HG02610 (cell line): ENCODE results near the gene SH2D7.

Experiments
- ATAC-seq: cut with Tn5 transposase; IDR thresholded peaks from one replicate; pipeline ENCODE4 v1.9.1; 2021; ENCODE audit warnings: mild to moderate bottlenecking, moderate library complexity; ENCODE audit not compliant: unreplicated experiment

The SH2D7 gene

DNA sequence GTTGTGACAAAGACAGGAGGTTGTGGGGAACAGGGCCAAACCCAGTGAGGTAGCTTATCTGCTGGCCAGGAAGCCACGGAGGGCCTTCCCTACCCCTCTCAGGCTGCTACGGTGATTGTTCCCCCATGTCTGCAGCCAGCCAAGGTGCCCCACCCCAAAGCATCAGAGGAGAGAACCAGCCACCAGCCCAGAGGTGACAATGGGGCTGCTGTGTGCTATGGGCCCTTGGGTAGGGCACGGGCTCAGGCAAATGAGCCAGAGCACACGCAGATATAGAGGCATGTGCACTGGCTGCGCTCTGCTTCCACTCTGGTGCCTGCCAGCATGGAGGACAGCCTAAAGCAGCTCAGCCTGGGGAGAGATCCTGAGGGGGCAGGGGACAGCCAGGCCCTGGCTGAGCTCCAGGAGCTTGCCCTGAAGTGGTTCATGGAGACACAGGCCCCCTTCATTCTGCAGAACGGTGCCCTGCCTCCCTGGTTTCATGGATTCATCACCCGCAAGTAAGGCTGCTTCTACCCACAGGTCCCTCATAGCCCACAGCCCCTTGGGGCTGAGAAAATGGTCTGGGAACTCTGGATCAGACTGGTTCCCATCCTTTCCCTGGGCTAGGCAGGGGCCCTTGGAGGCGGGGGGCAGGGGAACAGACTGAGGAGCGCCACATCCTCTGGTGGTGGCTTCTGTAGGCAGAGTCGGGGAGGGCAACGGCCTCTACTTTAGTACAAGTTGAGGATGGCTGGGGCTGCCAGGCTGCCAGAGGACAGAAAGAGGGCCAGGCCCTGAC is at the start of gene SH2D7:
SH2D7 (plus strand) TSS at position 301 of the 781 bp plus-strand sequence; CDS start at position 325, 24 bp downstream.
- no peak for ATAC-seq

DNA sequence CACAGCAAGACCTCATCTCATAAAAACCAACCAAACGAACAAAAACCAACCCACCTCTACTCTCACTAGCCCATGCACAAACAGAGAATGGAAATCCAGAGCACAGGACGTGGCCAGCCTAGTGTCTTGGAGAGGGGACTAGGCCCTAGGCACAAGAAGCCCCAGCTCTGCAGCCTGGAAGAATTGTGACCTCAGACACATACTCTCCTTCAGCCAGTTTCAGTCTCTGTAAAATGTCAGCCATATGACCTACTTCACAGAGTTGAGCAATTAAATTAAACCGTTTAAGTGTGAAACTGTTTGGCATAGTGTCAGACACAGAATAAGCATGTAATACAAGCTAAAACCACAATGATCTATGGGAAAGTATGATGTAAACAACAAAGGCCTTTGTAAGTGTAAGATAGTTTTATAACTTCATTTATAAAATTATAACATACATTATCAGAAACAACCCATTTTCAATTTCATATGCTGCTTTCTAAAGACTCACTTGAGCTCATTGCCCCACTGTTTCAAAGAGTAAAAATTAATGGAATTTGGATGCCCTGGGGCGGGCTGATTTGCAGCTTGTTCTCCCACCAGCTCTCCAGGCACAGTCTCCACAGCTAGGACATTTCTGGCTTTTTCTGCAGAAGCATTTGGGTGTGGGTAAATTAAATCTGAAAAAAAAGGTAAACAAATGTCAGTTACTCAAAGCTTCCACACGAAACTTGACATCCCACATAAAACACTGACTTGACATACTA is 47.8 kb upstream of the SH2D7 start:
- no peak for ATAC-seq

DNA sequence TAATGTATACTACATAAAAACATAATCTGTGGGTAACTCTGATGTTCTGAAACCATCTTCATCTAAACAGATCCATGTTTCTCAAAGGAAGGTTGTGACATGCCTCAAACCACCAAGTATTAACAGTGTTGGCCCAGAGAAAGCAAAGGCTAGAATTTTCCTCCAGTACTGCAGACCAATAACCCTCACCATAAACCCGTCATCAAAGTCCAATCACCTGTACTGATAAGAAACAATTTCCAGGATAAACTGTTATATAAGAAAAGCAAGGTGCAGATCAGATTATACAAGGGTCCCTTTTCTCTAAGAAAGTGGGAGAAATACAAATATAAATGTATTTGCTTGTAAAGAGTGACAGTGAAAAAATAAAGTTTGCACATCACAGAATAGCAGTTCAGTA is 47.2 kb upstream of the SH2D7 start:
- ATAC-seq, result no peak

DNA sequence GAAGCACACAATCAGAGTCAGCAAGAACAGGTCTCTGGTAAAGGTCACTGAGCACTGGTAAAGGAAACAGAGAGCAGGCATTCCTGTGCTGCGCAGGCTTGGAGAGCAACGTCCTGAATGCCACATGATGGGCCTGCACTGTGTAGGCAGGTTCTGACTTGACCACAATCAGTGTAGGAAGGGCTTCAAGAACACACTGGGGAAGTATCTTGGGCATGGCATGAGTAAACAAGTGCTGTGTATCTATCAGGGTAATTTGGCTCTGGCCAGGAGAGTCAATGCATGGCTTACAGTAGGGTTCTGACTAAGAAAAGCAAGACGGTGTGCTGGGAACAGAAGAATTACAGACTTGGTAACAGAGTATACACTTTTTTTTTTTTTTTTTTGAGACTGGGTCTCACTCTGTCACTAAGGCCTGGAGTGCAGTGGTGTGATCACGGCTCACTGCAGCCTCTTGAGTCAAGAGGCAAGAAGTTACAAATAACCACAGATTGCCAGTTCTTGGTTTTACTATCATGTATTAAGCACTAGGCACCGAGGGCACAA is 45.5 kb upstream of the SH2D7 start:
- ATAC-seq, result peak; percentile 37

DNA sequence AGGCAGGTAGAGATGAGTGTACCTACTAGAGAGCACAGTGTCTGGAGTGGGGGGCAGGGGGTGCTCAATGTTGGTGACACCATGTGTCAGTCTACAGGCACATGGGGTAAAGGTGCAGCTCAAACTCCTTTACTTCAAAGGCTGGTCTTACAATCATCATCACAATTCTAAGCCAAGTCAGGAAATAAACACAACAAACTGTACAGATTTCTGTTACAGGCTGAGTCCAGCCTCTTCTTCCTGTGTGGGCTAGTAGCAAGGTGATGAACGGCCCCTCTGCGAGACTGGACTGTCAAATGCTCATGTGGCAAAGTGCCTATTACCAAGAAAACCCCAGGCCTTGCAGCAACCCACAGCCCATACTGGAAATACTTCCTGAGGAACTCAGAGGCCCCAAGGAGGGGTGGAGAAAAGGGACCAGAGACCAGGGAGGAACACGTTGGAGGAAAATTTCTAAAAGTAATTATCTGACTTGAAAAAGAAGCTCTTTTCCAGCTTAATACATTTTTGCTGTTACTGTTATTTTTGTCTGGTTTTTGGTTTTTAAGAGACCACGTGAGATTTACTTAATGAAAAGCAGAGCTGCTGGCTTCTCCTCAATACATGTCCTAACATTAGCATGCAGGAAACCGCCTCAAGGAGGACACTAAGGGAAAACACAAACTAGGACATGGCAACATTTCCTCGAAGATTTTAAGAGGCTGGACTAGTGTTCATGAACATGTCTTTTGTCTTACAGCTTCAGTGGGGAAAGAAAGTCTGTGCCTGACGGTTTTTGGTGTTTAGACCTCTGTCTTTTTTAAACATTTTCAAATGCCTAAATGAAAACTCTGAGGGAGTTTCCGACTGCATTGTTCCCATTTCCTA is 44.4 kb upstream of the SH2D7 start:
- no peak for ATAC-seq

DNA sequence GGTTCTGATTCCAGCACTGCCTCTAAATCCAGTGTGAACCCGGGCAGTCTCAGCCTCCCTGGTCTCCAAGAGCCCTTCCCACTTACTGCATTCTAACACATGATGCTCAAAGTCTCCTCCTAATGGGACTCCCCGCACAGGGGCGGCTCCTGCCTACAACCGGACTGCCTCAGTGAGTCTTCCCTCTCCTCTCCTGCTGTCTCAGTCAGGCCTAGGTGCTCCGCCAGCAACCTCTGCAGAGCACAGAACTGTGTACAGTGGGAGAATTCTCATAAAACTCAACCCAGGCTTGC is 43.8 kb upstream of the SH2D7 start:
- no peak for ATAC-seq

DNA sequence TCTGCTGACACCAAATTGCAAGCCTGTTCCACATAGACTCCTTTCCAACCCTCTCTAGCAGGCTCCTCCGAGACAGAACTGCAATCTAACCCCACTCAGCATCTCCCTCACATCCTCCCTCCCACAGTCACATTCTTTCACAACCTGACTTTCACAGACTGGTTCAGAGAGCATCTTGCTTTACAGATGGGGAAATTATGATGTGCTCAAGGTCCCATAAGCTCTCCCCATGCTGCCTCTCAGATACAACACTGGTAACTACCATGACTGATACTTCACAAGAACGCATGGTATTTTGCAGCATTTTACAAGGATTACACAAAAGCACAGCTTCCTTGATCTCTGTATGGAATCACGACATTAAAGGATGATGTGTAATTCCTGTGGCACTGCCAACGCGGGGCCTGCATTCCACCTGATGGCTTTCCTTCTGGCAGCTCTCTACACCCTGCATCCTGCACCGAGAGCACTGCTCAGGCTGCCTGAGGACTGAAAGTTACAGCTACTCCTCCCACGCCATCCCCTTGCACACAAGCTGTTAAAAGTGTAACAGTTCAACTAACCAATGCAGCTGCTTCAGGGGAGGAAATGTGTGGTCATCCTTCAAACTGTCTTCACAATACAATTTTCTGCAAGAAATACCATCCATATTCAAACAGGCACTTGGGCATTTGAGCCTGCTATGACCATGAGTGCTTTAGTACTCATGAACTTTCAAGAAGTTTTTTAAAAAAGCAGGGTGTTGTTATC is 42.5 kb upstream of the SH2D7 start:
- peak; percentile 69 for ATAC-seq

DNA sequence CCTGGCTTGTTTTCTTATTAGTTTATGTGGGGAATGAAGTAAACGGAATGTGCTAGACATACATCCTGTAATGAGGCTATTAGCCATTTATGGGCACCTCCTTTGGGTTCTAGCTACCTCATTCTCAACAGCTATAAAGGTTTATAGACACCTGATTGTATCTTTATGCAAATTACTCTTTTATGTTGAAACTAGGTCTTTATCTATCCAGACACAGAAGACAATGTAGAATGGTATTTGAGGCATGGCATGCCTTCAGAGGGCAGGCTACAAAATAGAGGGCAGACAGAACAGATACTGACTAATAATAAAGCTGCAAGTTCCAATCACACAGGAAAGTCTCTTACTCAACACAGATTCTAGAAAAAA is 41.9 kb upstream of the SH2D7 start:
- no peak for ATAC-seq

DNA sequence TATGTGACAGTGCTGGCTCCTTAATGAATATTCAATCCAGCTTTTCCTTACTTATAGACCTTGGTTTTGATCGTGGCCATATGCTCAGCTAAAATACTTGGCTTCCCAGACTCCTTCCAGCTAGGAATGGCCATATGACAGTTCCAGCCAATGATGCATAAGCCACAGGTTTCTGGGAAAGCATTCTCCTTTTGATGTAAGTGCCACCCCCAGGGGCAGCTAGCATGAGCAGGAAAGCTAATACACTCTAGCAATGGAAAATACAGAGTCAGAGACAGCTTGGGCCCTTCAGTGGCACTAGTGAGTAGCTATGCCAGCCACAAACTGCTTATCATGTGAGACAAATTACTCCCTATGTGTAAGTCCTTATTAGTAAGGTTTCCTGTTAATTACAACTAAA is 41.5 kb upstream of the SH2D7 start:
- ATAC-seq, result no peak

DNA sequence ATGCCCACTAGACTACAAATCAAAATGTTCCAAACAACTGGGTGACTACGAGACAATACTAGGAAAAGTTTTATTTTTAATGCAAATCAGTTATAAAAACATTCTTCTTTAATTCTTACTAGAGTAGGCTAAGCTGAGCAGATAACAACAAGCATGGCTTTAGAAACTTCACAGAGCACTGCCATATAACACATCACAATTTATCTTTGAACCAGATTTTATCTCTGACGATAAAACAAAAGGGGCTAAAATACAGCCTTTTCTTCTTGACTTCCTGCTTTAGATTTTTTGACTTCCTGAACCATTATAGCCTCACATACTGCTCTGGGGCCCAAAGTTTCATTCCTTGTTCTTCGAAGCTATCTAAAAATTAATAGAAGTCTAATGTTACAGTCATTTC is 40.8 kb upstream of the SH2D7 start:
- ATAC-seq, result no peak

DNA sequence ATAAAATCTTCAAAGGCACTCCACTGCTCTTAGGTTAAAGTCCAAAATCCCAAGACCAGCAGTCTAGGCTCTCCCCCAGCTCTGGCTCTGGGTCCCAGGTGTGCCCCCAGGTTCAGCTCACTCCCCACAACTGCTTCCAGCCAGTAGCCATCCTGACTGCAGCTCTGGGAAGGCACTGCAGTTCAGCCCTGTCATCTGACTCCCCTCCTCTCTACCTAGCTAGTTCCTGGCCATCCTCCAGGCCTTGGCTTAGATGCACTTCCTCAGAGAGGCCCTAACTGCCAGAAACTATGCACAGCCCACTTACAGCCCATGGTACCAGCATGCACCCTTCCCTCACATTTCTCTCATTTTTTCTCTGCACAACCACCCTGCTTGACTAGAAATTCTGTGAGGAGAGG is 40.4 kb upstream of the SH2D7 start:
- ATAC-seq, result no peak

DNA sequence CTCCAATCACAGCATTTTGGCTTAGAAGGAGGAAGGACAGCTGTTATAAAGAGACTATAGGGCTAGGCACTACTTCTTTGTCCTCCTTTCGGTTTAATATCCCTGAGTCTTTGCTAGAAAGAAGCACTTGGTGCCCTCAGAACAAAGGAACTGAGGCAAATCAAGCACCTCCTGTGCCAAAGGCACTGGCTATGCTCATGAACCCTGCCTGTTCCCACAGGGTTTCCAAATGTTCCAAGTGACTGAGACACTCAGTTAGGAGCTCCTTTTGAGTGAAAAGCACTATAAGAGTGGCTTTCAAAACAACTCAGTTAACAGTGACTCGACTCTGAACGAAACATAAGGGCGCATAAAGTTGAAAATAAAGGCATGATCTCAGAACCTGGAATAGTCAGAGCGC is 39.8 kb upstream of the SH2D7 start:
- ATAC-seq, result no peak

DNA sequence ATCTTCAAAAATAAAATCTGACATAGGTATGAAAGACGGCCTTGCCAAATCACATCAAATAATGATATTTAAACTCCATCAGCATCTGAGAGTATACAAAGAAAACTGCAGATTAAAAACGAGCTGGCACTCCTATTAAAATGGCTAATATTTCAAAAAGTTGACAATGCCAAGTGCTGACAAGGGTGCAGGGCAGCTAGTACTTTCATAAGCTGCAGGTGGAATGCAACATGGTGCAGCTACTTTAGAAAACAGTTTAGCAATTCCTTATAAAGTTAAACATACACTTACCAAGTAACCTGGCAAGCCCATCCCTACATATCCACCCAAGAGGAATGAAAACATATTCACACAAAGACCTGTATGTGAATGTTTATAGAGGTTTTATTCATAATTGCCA is 37.8 kb upstream of the SH2D7 start:
- no peak for ATAC-seq

DNA sequence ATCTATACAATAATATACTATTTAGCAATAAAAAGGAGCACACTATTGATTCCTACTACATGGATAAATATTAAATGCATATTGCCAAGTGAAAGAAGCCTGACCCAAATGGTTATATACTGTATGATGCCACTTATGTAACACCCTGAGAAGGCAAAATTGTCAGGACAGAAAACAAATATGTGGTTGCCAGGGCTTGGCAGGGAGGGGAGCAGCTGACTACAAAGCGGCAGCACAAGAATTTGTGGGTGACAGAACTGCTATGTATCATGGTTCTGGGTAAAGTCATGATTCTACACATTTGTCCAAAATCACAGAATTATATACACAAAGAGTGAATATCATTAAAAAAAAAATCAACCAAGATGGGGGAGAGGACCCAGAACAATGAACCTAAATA is 37.4 kb upstream of the SH2D7 start:
- ATAC-seq, result no peak

DNA sequence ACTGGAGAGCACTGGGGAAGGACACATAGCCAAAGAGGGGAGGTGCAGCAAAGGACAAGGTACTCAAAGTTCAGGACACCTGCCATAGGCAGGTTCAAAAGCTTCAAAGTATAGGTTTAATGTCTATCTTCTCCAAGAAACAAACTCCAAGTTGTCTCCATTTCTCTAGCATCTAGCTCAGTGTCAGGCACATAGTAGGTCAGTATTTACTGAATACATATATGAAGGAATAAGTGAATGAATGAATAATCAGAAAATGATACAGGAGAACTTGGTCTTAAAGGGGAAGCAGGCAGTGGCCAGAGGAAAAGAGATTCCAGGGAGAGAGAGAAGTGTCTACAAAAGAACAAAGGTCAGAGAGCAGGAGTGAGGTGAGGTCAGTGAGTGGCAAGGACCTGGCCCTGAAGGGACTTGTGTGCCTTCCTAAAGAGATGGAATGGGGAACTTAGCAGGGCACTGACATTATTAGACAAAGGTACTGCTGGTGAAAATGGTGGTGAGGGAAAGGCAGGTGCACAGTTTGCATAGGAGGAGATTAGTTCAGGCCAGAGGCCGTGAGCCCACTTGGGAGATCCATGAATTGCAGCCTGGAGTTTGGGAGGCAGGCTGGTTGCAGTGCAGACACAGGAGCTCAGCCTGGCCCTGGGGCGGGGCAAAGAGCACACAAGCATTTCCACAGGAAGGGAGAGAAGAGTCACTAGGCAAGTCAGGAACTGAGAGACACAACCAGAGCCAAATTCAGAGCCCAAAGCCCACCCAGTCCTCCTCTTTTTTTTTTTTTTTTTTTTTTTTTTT is 36.2 kb upstream of the SH2D7 start:
- no peak for ATAC-seq

DNA sequence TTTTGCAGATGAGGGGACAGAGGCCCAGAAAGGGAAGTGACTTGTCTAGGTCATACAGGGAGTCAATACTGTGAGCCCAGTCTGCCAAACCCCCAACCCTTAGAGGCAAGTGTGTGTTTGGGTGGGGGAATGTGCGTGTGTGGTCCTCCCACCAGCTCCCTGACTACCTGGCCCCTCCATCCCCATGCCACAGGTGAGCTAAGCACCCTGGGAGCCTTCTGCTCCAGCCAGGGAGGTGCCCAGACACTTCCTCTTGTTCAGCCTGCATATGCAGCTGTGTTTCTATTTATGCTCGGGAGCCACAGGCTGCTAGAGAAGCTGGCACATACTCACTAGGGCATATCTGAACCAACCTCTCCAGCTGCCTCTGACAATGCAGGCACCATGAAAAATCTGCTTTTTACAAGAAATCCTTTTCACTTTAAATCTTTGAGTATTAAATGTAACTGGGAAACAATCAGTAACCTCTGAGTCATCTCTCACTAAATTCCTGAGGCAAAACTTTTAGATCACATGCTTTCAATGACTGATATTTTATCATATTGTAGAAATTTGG is 35.6 kb upstream of the SH2D7 start:
- no peak for ATAC-seq

DNA sequence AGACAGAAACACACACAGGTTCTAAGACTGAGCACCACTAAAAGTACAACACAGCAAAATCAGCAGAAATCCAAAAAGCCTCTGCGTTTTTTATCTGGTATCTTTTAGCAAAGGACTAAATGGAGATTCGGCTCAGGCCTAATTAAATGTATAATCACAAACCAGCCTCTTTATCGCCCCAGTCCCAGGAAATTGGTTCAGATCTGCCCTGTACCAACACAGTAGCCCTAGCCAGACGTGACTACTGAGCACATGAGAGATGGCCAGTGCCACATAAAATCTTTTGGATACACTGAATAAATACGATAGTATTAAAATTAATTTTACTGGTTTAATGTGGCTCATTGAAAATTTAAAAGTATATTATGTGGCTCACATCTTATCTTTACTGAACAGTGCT is 34.6 kb upstream of the SH2D7 start:
- ATAC-seq, result no peak

DNA sequence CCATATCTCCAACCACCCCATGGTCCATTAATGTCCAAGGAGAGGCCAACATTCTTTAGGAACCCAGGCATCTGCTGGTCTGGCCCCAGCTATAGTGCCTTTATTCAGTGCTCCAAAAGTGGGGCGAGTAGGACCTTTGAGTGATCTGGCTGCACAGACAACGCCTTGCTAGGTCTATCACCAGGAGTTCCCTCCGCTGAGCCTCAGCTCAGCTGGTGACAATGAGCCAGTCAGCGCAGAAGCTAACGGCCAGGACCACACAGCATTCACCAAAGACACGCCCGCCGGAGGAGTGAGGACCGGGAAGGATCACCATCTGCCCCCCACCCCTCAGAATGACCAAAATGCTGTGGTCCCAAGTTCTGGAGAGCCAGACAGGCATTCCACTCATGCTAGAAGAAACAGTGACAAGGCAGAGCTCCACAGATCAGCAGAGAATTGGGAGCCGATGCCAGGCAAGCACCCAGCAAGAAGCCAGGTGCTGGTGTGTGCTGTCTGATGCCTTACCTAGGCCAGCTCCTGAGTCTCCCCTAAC is 33.9 kb upstream of the SH2D7 start:
- ATAC-seq, result no peak

DNA sequence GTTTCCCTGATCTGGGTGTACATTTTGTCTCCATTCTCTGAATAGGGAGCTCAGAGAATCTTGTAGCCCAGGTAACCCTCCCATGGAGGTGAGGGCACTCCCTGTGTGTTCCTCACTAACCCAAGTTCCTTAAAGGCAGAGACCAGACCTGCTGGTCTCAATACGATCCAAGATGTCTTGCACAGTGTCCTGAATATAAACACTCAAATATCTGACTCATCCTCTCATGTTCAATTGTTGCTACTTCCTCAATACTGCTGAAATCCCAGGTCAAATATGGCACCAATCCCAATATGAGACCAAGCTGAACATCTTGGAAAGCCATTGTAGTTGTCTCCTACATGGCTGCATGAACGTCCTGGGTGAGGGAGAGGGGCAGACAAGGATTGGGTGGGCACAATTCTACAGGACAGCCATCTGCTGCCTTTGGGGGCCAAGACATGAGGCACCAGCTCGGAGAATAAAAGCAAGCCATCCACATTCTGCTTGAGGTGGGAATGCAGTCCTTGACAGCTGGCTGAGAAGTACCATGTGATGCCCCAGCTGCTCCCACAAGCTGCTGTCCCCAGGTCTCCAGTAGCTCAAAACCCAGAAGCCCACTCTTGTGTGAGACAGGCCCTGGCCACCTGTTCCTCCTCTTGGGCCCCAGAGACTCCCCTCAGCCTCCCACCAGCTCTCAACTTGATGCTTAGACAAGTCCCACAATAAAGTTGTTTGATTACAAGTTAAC is 33.1 kb upstream of the SH2D7 start:
- no peak for ATAC-seq
